A549 treated with AZD9567 at 1 μM for 4 hours (cell line): ENCODE data around the gene GYG1. TPM values are rescaled to one million over a fixed set of nuclear protein-coding genes. Genes with fewer than 3 reads are reported as not detected.

Experiments used
- total RNA-seq: library from RNA; stranded (reverse); fragments of 200-300 nt; extraction: Qiagen RNA extraction; gene quantifications from 5 replicates; pipeline ENCODE4 v1.2.3, GENCODE V29; 2022; ENCODE audit not compliant: insufficient read depth

Gene GYG1
- 33.6 to 46.7 TPM (median 34.4 TPM) in 5 replicates for total RNA-seq

DNA sequence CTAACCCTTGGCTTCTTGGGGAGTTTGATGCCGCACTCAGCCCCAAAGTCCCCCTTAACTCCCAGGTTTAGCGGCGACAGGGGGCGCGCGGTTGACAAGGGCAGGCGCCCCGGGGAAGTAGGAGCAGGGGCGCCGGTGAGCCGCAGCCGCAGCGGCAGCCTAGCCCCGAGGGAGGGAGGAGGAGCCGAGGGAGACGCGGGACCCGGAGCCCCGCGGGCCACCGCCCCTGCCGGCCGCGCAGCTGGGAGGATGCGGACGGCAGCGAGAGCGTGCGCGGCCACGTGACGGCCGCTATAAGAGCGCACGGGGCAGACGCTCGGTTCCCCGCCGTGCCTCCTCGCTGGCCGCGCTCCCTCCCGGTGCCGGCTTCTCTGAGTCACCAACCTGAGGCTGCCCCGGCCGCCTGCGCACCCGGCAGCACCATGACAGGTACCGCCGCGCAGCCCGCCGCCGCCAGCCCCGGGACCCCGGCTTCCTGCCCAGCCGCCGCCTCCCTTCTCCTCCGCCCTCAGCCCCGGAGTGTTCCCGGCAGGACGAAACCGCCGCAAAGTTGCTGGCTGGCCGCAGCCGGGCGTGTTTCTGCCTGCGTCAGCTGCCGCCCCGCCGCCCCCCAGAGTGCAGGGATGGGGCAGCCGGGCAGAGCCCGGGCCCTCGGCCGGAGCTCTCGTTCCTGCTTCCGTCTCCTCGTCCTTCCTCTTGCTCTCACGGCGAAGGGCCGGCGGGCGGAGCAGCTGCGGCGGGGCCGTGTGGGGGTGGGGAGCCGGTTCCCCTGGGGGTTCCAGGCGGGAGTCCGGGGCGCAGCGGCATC lies at the start of gene GYG1:
Gene GYG1, plus strand, starts transcription at position 322 of the 808 bp plus-strand sequence. Its CDS starts 101 bp downstream, at position 423.

Other genes with a start within 250 kb of the GYG1 start
- gene CPB1, start 163.7 kb upstream of the GYG1 start, total RNA-seq: not detected in 5 replicates
- gene CPA3, start 126.2 kb upstream of the GYG1 start, total RNA-seq: not detected in 5 replicates
- gene HLTF, start 95.0 kb downstream of the GYG1 start, total RNA-seq: 12.1 to 19.8 TPM (median 16.9 TPM) in 5 replicates
- gene HPS3, start 138.1 kb downstream of the GYG1 start, total RNA-seq: 29.9 to 33.2 TPM (median 32.5 TPM) in 5 replicates
- gene CP, start 230.3 kb downstream of the GYG1 start, total RNA-seq: 3.9 to 8.2 TPM (median 5.4 TPM) in 5 replicates